ENCODE results near the gene SCLY.

SCLY gene

GRCh38 chr2:238083919-238084318 lies 23.1 kb downstream of the SCLY start:
- TF ChIP-seq ZFX (IDR thresholded peaks at IDR 0.05; ENCODE audit: borderline replicate concordance): no peak
- no peak for TF ChIP-seq CTCF (IDR thresholded peaks at IDR 0.05)

GRCh38 chr2:238084761-238085160 lies 24.0 kb downstream of the SCLY start:
- no peak overlapping the region for H3K27ac ChIP-seq
- TF ChIP-seq ZFX (IDR thresholded peaks at IDR 0.05; ENCODE audit: borderline replicate concordance) (no peak), CTCF (IDR thresholded peaks at IDR 0.05) (no peak)

More at GRCh38 chr2:238083919-238084318, 23.1 kb downstream of the SCLY start:
- no peak overlapping the region for H3K27ac ChIP-seq

- TF ChIP-seq CTCF (IDR thresholded peaks at IDR 0.05) (no peak), ZFX (IDR thresholded peaks at IDR 0.05; ENCODE audit: borderline replicate concordance) (no peak)
- no peak overlapping the region for H3K27ac ChIP-seq
These were observed 25.1 kb downstream of the SCLY start for GRCh38 chr2:238085899-238086298.

- H3K27ac ChIP-seq: no peak overlapping the region
- TF ChIP-seq ZFX (IDR thresholded peaks at IDR 0.05; ENCODE audit: borderline replicate concordance) (no peak), CTCF (IDR thresholded peaks at IDR 0.05) (no peak)
These were observed 26.4 kb downstream of the SCLY start for GRCh38 chr2:238087211-238087610.

- H3K27ac ChIP-seq: no peak overlapping the region
- no peak for TF ChIP-seq CTCF (IDR thresholded peaks at IDR 0.05)
These were observed 30.1 kb downstream of the SCLY start for GRCh38 chr2:238090887-238091286.

- no peak for TF ChIP-seq CTCF (IDR thresholded peaks at IDR 0.05)
- no peak for TF ChIP-seq ZFX (IDR thresholded peaks at IDR 0.05; ENCODE audit: borderline replicate concordance)
- H3K27ac ChIP-seq: no peak overlapping the region
These were observed 30.7 kb downstream of the SCLY start for GRCh38 chr2:238091436-238092060.

GRCh38 chr2:238092486-238093035 lies 31.8 kb downstream of the SCLY start:
- TF ChIP-seq ZFX (IDR thresholded peaks at IDR 0.05; ENCODE audit: borderline replicate concordance) (no peak), CTCF (IDR thresholded peaks at IDR 0.05) (no peak)
- no peak overlapping the region for H3K27ac ChIP-seq
